AG04449 (cell line): Measurements from ENCODE around the gene CCDC33.

ENCODE experiments used
- CTCF ChIA-PET: fragments of 350-600 bp; formaldehyde crosslinking; extraction: SDS; loops from one replicate; lab custom pipeline; 2021; ENCODE audit warnings: antibody characterized with exemption; lab: Yijun Ruan, JAX
- POLR2A ChIA-PET: fragments of 400-600, 350-600 bp; formaldehyde crosslinking; extraction: SDS; loops from one replicate; lab custom pipeline; 2020; ENCODE audit warnings: antibody characterized with exemption, inconsistent platforms; lab: Yijun Ruan, JAX
- DNase-seq: peaks from one replicate; pipeline ENCODE4 v3.0.0-alpha.2; 2010; ENCODE audit warnings: low read depth, low spot score
- H3K4me3 ChIP-seq: 2 replicates; pipeline ENCODE4 v1.5.1; 2011; ENCODE audit warnings: low read depth, mild to moderate bottlenecking, control low read depth, low read length
- TF ChIP-seq, protein P1 (sequence below): IDR thresholded peaks from one replicate; pipeline ENCODE4 v1.5.1; 2011; ENCODE audit warnings: mild to moderate bottlenecking, moderate library complexity, low read length, control low read depth, inconsistent platforms; ENCODE audit not compliant: insufficient read depth; ENCODE audit errors: missing control alignments

The CCDC33 gene

DNA sequence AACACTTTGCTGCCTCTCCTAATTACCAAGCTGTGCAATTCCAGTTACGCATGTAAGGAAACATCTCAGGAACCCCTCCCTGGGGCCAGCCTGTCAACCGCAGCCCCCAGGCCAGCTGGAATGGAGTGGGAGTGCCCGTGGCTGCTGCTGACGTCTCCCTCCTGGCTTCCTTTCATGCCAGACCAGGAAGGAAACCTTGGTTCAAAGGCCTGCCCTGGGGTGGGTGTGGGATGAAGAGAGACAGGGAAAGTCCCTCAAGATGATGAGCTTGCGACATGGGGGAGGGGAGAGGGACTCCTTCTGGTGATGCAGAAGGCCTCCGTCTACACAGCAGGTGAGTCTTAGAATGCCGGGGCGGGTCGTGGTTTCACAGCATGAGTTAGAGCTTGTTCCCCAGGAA is 142.7 kb downstream of the CCDC33 start:
- TF ChIP-seq, protein P1, sequence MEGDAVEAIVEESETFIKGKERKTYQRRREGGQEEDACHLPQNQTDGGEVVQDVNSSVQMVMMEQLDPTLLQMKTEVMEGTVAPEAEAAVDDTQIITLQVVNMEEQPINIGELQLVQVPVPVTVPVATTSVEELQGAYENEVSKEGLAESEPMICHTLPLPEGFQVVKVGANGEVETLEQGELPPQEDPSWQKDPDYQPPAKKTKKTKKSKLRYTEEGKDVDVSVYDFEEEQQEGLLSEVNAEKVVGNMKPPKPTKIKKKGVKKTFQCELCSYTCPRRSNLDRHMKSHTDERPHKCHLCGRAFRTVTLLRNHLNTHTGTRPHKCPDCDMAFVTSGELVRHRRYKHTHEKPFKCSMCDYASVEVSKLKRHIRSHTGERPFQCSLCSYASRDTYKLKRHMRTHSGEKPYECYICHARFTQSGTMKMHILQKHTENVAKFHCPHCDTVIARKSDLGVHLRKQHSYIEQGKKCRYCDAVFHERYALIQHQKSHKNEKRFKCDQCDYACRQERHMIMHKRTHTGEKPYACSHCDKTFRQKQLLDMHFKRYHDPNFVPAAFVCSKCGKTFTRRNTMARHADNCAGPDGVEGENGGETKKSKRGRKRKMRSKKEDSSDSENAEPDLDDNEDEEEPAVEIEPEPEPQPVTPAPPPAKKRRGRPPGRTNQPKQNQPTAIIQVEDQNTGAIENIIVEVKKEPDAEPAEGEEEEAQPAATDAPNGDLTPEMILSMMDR = no peak
- ChIA-PET CTCF (interaction anchor here (0.7 to 32.0 kb wide), 15 partner anchors 9 to 390 kb away, joined by 3 to 1700 read pairs (median 5); partner anchors contain the start of gene SEMA7A), POLR2A (interaction anchor here (0.7 to 0.9 kb wide), 2 partner anchors 18 to 153 kb away, joined by 3 to 4 read pairs; no protein-coding TSS in a partner anchor)
- DNase-seq = no peak
- no peak overlapping the region for H3K4me3 ChIP-seq

DNA sequence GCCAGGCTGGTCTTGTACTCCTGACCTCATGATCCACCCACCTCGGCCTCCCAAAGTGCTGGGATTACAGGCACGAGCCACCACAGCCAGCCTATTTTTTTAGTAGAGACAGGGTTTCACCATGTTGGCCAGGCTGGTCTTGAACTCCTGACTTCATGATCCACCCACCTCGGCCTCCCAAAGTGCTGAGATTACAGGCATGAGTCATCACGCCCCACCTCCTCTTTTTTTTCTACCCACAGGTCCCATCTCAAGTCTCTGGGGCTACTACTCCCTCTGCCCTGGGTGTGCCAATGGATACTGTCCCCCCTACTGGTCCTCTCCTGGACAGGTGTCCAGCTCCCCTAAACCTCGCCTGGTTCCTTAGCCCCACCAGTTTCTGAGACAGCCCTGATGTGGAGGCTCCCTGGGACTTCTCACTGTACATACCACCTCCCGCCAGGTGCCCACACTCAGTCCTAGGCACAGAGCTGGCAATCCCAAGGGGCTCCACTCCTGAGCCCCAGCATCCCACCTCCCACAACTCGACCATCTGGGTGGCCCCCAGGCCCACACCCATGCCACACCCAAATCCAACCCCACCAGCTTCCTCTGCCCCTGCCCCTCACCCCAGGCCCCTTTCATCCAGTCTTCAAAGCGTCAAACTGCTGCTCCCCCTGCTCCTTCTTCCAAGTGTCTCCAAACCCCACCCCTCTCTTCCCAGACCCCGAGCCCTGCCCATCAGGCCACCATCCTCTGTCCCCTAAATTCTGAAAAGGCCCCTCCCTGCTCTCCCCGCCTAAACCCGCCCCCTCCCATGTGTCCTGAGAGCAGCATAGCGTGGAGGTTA is 144.4 kb downstream of the CCDC33 start:
- POLR2A ChIA-PET = interaction anchor here (0.8 kb wide), 1 partner anchor 27 kb away, joined by 3 read pairs; no protein-coding TSS in a partner anchor
- no peak overlapping the region for H3K4me3 ChIP-seq
- CTCF ChIA-PET = interaction anchor here (0.6 to 32.0 kb wide), 15 partner anchors 7 to 388 kb away, joined by 3 to 1700 read pairs (median 13); partner anchors contain the start of gene SEMA7A
- DNase-seq = no peak
- TF ChIP-seq, protein P1 = no peak

DNA sequence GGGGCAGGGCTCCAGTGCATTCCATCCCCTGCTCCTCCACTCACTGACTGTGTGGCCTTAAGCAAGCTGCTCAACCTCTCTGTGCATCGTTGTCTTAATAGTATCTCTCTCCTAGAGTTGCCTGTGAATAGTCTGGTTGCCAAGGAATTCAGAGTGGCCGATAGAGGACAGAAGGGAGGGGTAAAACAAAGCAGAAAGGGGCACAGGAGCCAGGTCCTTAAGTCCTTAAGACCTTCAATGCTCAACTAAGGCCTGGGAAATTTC is 145.0 kb downstream of the CCDC33 start:
- no peak for DNase-seq
- TF ChIP-seq, protein P1 = no peak
- no peak overlapping the region for H3K4me3 ChIP-seq
- POLR2A ChIA-PET = no interaction called here
- CTCF ChIA-PET = interaction anchor here (0.9 to 32.0 kb wide), 14 partner anchors 8 to 388 kb away, joined by 4 to 1700 read pairs (median 20); partner anchors contain the start of genes SEMA7A and UBL7

DNA sequence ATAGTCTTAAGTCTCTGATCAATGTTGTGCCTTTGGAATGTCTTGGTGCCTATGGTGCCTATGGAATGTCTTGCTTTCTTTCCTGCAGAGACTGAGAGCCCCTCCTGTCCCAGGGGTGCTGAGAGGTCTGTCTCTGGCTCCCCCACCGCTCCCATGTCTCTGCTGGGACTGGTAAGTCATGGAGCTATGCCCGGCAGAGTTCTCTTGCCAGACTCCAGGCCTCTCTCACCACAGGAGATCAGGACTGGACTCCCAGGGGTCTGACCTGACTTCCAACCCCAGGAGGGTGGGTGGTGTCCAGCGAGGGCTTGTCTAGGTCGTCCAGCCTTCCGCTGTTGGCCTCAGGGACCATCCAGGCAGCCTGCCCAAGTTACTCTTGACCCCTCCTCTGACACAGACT is 145.4 kb downstream of the CCDC33 start:
- ChIA-PET POLR2A (interaction anchor here (1.2 to 1.3 kb wide), 2 partner anchors 21 to 62 kb away, joined by 3 to 4 read pairs; no protein-coding TSS in a partner anchor), CTCF (interaction anchor here (0.9 to 32.0 kb wide), 17 partner anchors 8 to 387 kb away, joined by 4 to 1700 read pairs (median 13); partner anchors contain the start of genes CYP11A1, SEMA7A and UBL7)
- DNase-seq = no peak
- no peak overlapping the region for H3K4me3 ChIP-seq
- TF ChIP-seq, protein P1 = no peak

DNA sequence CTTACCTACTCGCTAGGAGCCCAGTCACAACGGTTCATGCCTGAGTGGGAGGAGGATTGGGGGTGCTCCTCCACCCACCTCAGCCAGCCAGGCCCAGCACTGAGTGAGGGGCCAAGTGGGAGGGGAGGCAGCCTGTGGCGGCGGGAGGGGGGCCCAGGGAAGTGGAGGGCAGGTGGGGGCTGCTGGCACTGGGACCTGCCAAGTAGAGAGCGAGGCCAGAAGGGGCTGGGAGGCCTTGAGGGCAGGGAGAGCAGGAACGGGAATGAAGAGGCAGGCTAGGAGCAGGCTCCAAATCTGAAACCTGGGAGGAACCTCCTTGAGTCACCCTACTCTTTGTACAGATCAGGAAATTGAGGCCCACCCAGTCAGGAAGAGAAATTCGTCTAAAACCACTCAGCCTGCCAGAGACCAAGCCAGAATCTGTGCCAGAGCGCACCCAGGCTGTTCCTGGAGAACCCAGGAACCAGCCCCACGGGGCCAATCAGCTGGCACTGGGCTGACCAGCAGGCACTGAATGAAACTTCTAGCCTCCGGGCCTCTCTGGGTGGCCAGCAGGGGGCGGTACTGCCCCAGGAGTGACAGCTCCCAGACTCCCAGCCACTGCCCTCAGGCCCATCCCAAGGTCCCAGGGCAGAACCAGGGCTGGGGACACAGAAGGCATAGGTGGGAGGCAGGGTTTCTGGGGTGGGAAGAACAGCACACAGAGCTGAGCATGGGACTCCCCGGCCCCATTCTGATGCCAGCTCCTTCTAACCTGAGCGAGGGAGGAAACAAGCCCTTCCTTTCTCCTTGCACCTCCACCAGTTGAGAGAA is 146.1 kb downstream of the CCDC33 start:
- no peak for DNase-seq
- ChIA-PET CTCF (interaction anchor here (0.6 to 32.0 kb wide), 35 partner anchors 9 to 402 kb away, joined by 3 to 1700 read pairs (median 6); partner anchors contain the start of genes ARID3B, CLK3, CYP11A1 and SEMA7A), POLR2A (interaction anchor here (0.5 to 1.6 kb wide), 5 partner anchors 15 to 61 kb away, joined by 3 to 4 read pairs (median 3); no protein-coding TSS in a partner anchor)
- TF ChIP-seq, protein P1 = peak; percentile 98
- no peak overlapping the region for H3K4me3 ChIP-seq
